Keratinocyte (primary cell): ENCODE data around the gene CWF19L1. TPM values are rescaled to one million over a fixed set of nuclear protein-coding genes. Genes with fewer than 3 reads are reported as not detected.

Experiments used
- DNase-seq: peaks from one replicate; pipeline ENCODE4 v3.0.0-alpha.2; 2011; ENCODE audit warnings: low read depth, missing footprints, low spot score
- FAIRE-seq: peaks from 2 replicates; lab custom pipeline; 2011; peaks lifted over from hg19 to GRCh38; lab: Jason Lieb, UNC
- H2AFZ ChIP-seq: 2 replicates; pipeline ENCODE4 v1.6.0; 2012; ENCODE audit warnings: low read length, control low read depth, inconsistent platforms; ENCODE audit not compliant: control insufficient read depth
- H3K27ac ChIP-seq: 2 replicates; pipeline ENCODE4 v1.5.1; 2011; ENCODE audit warnings: low read length; ENCODE audit not compliant: control insufficient read depth, insufficient read depth
- H3K27me3 ChIP-seq: 3 replicates; pipeline ENCODE4 v1.6.0; 2011; ENCODE audit warnings: low read length; ENCODE audit not compliant: control insufficient read depth, insufficient read depth; ENCODE audit errors: extremely low read depth
- H3K36me3 ChIP-seq, 2 experiments: 2 replicates in 1 of 2; 3 replicates in 1 of 2; pipeline ENCODE4 v1.5.1; 2011; ENCODE audit warnings: low read length in 2 of 2, mild to moderate bottlenecking in 1 of 2; ENCODE audit not compliant: control insufficient read depth in 2 of 2, insufficient read depth in 2 of 2; ENCODE audit errors: extremely low read depth in 1 of 2
- H3K4me1 ChIP-seq: 3 replicates; pipeline ENCODE4 v1.5.1; 2011; ENCODE audit warnings: low read length; ENCODE audit not compliant: control insufficient read depth, insufficient read depth; ENCODE audit errors: extremely low read depth
- H3K4me2 ChIP-seq: 3 replicates; pipeline ENCODE4 v1.6.0; 2011; ENCODE audit warnings: low read depth, low read length; ENCODE audit not compliant: control insufficient read depth, insufficient read depth; ENCODE audit errors: extremely low read depth
- H3K4me3 ChIP-seq, 3 experiments: fragments of 200-600 bp in 1 of 3; sonication (generic) in 1 of 3; 2 replicates in 2 of 3; 3 replicates in 1 of 3; pipeline ENCODE4 v1.5.1; 2011 to 2016; ENCODE audit warnings: low read length in 3 of 3, mild to moderate bottlenecking in 3 of 3, control low read depth in 2 of 3, inconsistent platforms in 1 of 3, low read depth in 1 of 3, mixed read lengths in 1 of 3, mixed run types in 1 of 3, moderate library complexity in 1 of 3; ENCODE audit not compliant: control insufficient read depth in 2 of 3, insufficient read depth in 2 of 3; ENCODE audit errors: extremely low read depth in 1 of 3
- H3K79me2 ChIP-seq: 2 replicates; pipeline ENCODE4 v1.6.0; 2012; ENCODE audit warnings: low read length; ENCODE audit not compliant: control insufficient read depth, insufficient read depth
- H3K9ac ChIP-seq: 3 replicates; pipeline ENCODE4 v1.6.0; 2011; ENCODE audit warnings: low read length; ENCODE audit not compliant: control insufficient read depth, insufficient read depth; ENCODE audit errors: extremely low read depth
- H3K9me1 ChIP-seq: 3 replicates; pipeline ENCODE4 v1.6.0; 2011; ENCODE audit warnings: low read length; ENCODE audit not compliant: control insufficient read depth, insufficient read depth; ENCODE audit errors: extremely low read depth
- H3K9me3 ChIP-seq: 2 replicates; pipeline ENCODE4 v1.5.1; 2012; ENCODE audit warnings: low read depth, low read length; ENCODE audit not compliant: control insufficient read depth
- H4K20me1 ChIP-seq: 3 replicates; pipeline ENCODE4 v1.6.0; 2011; ENCODE audit warnings: low read length; ENCODE audit not compliant: control insufficient read depth, insufficient read depth; ENCODE audit errors: extremely low read depth
- EZH2 ChIP-seq: IDR thresholded peaks from one replicate; pipeline ENCODE4 v1.6.1; 2012; ENCODE audit warnings: inconsistent platforms, mild to moderate bottlenecking, low read length, moderate library complexity
- dilution Hi-C: fragments of 300-500 bp; cut with MboI; formaldehyde crosslinking; loops from one replicate; pipeline ENCODE4 v1.7.0; 2020; ENCODE audit warnings: low sequenced_read_pairs; ENCODE audit not compliant: extremely low pct_ligation_motif_present
- polyA plus RNA-seq, 5 experiments: library from polyadenylated mRNA; depleted of rRNA in 3 of 5; stranded (reverse) in 3 of 5; stranded (forward) in 1 of 5; unstranded in 1 of 5; fragments of >200 nt; gene quantifications; 1 replicate in 1 of 5; 2 replicates in 3 of 5; 3 replicates in 1 of 5; pipeline versions ENCODE4 v1.2.1 to v1.2.3, GENCODE V29; 2011 to 2012; ENCODE audit warnings: missing spikeins in 2 of 5, low read depth in 1 of 5, low replicate concordance in 1 of 5
- TF ChIP-seq, protein P1 (sequence below), 3 experiments: IDR thresholded peaks in 1 of 3; conservative IDR thresholded peaks in 1 of 3; optimal IDR thresholded peaks in 1 of 3; 2 replicates in 2 of 3; 3 replicates in 1 of 3; pipeline versions ENCODE3 to v1.5.1; 2011; ENCODE audit warnings: low read length in 3 of 3, mild to moderate bottlenecking in 3 of 3, moderate library complexity in 2 of 3, control low read depth in 1 of 3, inconsistent platforms in 1 of 3; ENCODE audit not compliant: insufficient read depth in 2 of 3; ENCODE audit errors: extremely low read depth in 1 of 3

CWF19L1 gene
- polyA plus RNA-seq, 1 donor (not counting 4 experiments of a cell fraction or from before 2014, with no cell fraction given): 20.2 TPM

DNA sequence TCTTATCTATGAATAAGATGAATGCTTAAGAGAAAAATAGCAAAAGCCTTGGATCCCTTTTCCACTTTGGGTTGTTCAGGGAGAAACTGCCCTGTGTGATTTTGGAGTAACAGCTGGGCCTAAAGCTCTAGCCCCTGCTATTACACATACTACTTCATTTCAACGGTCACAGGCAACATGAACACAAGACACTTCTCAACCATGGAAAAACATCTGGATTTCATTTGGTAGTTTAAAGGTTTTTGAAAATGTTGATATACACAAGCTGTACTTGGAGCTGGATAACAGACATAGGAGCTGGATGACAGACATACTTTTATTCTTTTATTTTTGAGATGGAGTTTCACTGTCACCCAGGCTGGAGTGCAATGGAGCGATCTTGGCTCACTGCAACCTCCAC, 35.3 kb downstream of the CWF19L1 start:
- Histone ChIP-seq H3K27me3 (no peaks in the 10 kb centered on the region), H3K79me2 (peaks cover 22% of the 10 kb centered on the region), H3K9ac (no peak overlapping the region), H4K20me1 (no peaks in the 10 kb centered on the region), H3K36me3 (peaks cover 15 to 18% of the 10 kb centered on the region in 2 experiments), H3K9me1 (peaks cover 2% of the 10 kb centered on the region), H3K9me3 (no peaks in the 10 kb centered on the region), H2AFZ (no peak overlapping the region), H3K4me3 (no peak overlapping the region), H3K4me1 (peaks cover 13% of the 10 kb centered on the region), H3K27ac (no peak overlapping the region), H3K4me2 (no peak overlapping the region)
- dilution Hi-C loops: no loop called here
- no peak for FAIRE-seq
- no peak for DNase-seq
- no peak for TF ChIP-seq EZH2
- TF ChIP-seq, protein P1, sequence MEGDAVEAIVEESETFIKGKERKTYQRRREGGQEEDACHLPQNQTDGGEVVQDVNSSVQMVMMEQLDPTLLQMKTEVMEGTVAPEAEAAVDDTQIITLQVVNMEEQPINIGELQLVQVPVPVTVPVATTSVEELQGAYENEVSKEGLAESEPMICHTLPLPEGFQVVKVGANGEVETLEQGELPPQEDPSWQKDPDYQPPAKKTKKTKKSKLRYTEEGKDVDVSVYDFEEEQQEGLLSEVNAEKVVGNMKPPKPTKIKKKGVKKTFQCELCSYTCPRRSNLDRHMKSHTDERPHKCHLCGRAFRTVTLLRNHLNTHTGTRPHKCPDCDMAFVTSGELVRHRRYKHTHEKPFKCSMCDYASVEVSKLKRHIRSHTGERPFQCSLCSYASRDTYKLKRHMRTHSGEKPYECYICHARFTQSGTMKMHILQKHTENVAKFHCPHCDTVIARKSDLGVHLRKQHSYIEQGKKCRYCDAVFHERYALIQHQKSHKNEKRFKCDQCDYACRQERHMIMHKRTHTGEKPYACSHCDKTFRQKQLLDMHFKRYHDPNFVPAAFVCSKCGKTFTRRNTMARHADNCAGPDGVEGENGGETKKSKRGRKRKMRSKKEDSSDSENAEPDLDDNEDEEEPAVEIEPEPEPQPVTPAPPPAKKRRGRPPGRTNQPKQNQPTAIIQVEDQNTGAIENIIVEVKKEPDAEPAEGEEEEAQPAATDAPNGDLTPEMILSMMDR (optimal IDR thresholded peaks at IDR 0.05 in 1 of 3, IDR thresholded peaks at IDR 0.05 in 1 of 3, conservative IDR thresholded peaks at IDR 0.05 in 1 of 3; ENCODE audit: extremely low read depth in 1 of 3, insufficient read depth in 2 of 3, low read length in 3 of 3): no peak

DNA sequence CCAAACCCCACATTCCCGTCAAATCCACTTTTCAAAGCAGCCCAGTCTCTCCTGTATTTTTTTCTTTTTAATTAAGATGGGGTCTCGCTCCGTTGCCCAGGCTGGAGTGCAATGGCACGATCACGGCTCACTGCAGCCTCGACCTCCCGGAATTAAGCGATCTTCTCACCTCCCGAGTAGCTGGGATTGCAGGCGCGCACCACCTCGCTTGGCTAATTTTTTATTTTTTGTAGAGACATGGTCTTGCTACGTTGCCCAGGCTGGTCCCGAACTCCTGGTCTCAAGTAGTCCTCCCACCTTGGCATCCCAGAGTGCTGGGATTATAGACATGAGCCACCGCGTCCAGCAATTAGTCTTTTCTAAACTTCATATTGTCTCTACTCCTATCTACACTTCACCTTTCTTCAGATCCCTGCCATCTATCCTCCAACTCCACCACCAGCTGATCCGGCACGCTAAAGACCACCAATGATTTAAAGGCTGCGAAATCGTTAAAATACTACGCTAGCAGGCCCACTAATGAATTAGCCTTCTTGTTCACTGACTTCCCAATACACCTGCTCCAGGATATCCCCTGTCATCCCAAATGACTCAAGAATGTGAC, 37.5 kb downstream of the CWF19L1 start:
- H3K27me3 ChIP-seq: no peaks in the 10 kb centered on the region
- H3K4me2 ChIP-seq: peak overlapping the region; percentile 83
- no peak for FAIRE-seq
- no peak for DNase-seq
- peak overlapping the region; percentile 96 to 100 (median 98) for H3K4me3 ChIP-seq
- TF ChIP-seq, protein P1 (optimal IDR thresholded peaks at IDR 0.05 in 1 of 3, IDR thresholded peaks at IDR 0.05 in 1 of 3, conservative IDR thresholded peaks at IDR 0.05 in 1 of 3; ENCODE audit: extremely low read depth in 1 of 3, insufficient read depth in 2 of 3, low read length in 3 of 3): no peak
- no peak for TF ChIP-seq EZH2
- H3K27ac ChIP-seq: peak overlapping the region; percentile 94
- peaks cover 2% of the 10 kb centered on the region for H3K9me1 ChIP-seq
- H4K20me1 ChIP-seq: no peaks in the 10 kb centered on the region
- dilution Hi-C loops: no loop called here
- peaks cover 7 to 13% of the 10 kb centered on the region in 2 experiments for H3K36me3 ChIP-seq
- H3K9ac ChIP-seq: peak overlapping the region; percentile 98
- H2AFZ ChIP-seq: peak overlapping the region; percentile 90
- H3K4me1 ChIP-seq: peaks cover 13% of the 10 kb centered on the region
- peaks cover 32% of the 10 kb centered on the region for H3K79me2 ChIP-seq
- H3K9me3 ChIP-seq: no peaks in the 10 kb centered on the region
